Stimulated activated CD8-positive, alpha-beta memory T cell treated with anti-CD3 and anti-CD28 coated beads, Interleukin-7, amount 100 ng/mL, for 1 hour (primary cell): ENCODE results near the gene DKC1.
"Not testable (repeated sequence)": the region's sequence is repeated elsewhere in the genome, so short reads cannot be mapped to it uniquely, and the experiment has no call there.

Experiments
- DNase-seq, 2 donors: peaks; one replicate each; pipeline ENCODE4 v3.0.0-alpha.2; 2020; ENCODE audit warnings: low read depth in 2 of 2

DKC1 gene

DNA sequence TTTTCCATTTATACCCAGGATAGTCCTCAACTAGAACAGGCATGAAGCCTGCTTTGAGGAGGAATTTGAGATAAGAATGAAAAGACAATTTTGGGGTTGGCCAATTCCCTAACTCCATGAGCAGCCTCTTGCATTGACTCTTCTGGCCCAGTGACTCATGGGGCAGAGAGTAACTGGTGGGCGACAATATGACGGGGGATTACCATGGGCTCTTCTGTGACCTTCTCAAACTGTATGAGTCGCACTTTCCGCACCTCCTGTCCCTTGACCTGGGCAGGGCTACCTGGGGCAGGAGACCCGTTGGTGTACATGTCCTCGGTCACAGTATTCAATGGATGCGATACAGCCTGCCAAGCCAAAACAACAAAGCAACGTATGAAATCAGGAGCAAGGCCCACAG is 29.3 kb downstream of the DKC1 start:
- DNase-seq = no peak

DNA sequence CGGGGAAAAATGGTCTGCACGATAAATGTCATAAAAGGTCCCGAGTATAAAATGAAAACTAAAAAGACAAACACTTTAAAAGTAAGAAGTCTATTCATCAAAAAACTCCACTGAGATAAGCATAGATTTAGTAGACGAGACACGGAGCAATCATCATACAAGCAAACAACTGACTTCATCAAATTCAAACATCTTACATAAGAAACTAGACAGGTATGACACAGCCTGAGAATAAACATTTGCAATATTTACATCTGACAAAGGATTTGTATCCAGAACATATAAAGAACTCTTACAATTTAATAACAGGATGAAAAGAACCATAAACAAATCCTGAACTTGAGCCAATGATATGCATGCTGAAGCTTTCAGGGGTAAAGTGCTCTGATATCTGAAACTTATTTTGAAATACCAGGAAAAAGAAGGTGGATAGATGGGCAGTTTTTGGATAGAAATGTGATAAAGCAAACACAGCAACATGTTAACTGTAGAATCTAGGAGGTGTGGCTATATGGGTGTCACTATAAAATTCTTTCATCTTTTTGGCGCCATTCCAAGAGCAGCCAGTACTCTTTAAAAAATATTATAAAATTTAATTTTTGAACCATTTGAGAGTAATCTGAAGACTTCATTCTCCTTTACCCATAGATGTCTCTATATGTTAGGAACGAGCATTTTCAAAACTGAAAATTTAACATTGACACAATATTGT is 30.6 kb downstream of the DKC1 start:
- DNase-seq = no peak

GRCh38 chrX:154795016-154795415 is 32.4 kb downstream of the DKC1 start:
- no peak for DNase-seq

GRCh38 chrX:154797006-154797405 is 34.3 kb downstream of the DKC1 start:
- DNase-seq = no peak

DNA sequence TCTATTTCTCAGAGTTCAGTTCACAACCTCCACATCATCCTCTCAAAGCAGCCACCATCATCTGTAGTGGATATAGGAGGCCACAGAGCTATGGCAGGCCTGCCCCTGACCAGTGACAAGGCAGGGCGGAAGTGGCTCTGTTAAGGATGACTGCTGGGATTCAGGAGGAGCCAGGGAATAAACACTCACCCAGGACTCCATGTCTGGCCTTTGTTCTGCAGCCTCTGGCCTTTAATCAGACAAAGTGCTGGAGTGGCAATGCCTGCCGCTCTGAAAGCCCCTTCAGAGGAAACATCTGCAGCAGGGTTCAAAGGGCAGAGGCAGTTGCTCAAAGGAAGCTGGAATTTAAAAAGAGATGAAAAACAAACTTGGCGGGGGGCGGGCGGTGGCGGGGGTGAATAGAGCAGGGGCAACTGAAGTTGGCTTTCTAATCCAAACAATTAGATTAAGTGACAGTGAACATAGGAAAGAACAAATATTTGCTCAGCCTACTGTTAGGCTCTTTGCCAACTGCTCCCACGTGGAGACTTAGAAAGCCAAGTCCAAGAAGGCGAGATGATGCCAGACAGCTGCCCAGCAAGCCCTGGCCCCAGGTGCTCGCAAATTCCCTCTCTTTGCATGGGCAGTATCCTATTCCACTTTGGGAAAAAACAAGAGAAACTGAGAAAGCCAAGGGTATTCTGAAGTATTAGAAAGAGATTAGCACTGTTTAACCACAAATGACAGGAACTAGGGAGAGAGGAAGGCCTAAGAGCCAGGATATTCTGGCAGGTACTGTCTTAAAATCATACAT is 37.1 kb downstream of the DKC1 start:
- DNase-seq = no peak

DNA sequence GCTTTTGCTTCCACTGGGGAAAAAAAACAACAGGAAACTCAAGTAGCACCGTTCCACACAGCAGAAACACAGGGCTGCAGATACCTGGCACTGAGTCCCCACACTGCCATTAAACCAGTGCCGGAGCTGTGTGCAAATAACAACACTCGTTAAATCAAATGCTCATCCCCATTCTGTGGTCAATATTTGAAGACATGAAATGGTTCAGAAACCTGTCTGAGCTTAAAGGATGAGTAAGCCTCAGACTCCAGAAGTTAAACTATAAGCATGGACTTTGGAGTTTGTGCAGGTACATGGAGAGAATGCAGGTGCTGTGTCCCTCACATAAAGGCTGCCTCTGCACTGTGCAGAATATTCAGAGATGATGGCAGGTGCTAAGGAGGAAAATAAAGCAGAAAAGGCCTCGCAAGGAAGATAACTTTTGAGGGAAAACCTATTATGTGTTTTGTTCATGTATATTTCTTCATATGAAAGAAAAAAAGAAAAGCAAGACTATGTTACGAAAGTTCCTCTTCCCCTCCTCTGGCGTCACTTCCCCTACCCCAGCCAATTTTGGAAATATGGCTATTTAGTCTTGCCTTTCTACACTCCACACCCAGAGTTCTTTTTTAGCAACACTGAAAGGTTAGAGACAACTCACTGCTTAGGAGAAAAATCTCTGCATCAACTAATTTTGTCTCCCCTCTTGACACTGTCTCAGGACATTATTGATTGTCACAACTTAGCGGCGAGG is 38.0 kb downstream of the DKC1 start:
- no peak for DNase-seq

DNA sequence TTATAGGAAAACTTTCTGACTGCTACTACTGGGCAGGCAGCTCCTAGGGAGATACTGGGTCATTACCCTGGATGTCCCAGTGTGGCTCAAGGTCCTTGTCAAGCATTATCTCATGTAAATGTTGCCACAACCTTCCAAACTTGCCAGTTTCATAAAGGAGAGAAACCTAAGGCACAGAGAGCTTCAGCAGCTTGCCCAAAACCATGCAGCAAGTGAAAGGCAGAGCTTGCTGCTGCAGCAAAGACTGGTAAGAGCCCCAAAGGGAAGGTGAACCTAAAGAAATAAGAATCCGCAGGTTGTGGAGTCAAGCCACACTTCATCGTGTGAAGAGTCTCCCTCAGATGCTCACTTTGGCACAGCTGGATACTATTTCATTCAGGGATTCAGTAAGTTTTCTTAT is 40.3 kb downstream of the DKC1 start:
- no peak for DNase-seq

DNA sequence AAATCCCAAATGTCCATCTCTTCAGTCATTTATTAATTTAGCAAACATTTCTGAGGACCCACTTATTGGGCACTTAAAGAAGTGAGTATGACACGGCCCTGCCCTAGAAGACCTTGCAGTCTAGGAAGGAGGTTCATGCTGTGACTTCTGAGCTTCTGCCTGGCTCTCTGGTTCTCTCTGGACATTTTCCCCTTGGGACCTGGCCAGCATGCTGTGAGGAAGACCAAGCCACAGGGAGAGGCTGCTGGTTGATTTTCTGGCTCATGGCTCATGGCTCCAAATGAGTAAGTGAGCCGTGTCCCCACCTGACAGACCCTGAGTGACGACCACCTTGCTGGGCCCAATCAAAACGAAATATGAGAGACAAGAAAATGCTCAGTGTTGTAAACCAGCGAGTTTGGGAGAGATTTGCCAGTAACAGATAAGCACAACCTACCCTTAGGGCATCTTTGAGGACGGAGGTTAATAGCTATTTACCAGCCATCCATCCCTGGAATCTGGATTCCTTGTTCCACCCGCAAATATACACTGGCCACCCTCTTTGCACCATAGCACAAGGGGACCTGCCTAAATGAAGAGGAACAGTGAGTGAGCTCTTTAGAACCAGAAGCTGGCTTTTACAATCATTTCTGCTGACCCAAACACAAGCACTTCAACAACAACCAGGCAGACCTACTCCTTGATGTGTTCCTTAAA is 41.7 kb downstream of the DKC1 start:
- no peak for DNase-seq

GRCh38 chrX:154804957-154805695 is 42.5 kb downstream of the DKC1 start, which contains the start of gene MPP1:
TSS of gene MPP1 (minus strand) at chrX:154805485. CDS start at chrX:154805373, 112 bp downstream.
- DNase-seq = peak; percentile 48 to 50

GRCh38 chrX:154805696-154806091 is 43.0 kb downstream of the DKC1 start:
- no peak for DNase-seq

DNA sequence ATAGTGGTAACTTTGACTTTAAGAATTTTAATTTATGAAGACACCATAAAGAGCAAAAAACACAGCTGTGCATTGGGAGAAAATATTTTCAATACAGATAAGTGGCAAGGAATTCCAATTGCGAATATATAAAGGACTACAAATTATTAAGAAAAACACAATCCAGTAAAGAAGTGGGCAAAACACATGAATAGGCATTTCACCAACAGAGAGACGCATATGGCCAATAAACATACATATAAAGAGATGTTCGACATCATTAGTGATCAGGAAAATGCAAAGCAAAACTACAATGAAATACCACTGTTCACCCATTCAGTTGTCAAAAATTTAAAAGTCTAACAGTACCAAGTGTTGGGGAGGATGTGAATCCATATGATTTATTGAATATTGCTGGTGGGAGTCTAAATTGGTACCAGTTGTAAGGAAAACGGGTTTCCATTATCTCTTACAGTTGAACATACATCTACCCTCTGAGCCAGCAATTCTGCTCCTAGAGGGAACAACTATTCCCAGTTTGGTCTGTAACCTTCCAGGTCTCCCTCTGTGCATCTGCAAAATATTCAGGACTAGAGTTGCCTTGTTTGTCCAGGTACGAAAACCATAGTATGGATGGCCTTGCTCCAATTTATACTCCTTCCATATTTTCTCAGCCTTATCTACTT is 44.3 kb downstream of the DKC1 start:
- DNase-seq = no peak

DNA sequence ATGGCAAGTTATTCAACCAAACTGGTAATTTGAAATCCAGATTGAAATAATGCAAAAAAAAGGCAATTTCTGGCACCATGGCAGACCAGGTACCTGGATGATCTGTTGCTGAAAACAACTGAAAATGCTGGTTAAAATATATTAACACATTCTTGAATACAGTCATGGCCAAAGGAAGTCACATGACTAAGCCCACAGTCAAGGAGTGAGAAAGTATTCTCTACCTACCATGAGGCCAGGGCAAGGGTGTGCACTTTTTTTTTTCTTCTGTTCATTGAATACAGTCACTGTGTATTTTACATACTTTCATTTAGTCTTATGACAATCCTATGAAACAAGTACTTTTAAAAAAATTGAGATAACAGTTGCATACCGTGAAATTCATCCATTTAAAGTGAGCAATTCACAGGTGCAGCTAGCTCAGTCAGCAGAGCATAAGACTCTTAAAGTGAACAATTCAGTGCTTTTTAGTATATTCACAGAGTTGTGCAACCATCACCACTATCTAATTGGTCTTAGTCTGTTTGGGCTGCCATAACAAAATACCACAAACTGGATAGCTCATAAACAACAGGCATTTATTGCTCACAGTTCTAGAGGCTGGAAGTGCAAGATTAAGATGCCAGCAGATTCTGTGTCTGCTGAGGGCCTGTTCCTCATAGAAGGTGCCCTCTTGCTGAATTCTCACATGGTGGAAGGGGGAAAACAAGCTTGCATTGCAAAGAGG is 47.4 kb downstream of the DKC1 start:
- DNase-seq = no peak

GRCh38 chrX:154812341-154813101 is 49.9 kb downstream of the DKC1 start:
- DNase-seq = no peak

DNA sequence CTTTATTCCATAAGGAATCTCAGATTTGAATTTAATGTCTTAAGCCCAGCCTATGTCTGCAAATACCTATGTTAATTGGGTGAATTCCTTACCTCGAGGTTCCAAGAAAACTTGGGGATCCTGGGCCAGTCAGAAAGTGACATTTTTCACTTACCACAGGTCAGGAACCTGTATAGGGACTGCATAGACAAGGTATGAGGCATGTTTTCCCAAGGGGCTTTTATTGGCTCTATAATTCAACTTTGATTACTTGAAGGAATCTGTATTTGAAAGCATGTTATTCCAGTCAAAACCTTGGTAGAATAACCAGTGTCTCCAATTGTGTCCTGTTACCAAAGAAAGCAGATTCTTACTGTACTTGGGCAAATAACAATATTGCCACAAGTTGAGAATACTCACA is 51.1 kb downstream of the DKC1 start:
- no peak for DNase-seq

GRCh38 chrX:154815274-154815818 is 52.7 kb downstream of the DKC1 start:
- no peak for DNase-seq

DNA sequence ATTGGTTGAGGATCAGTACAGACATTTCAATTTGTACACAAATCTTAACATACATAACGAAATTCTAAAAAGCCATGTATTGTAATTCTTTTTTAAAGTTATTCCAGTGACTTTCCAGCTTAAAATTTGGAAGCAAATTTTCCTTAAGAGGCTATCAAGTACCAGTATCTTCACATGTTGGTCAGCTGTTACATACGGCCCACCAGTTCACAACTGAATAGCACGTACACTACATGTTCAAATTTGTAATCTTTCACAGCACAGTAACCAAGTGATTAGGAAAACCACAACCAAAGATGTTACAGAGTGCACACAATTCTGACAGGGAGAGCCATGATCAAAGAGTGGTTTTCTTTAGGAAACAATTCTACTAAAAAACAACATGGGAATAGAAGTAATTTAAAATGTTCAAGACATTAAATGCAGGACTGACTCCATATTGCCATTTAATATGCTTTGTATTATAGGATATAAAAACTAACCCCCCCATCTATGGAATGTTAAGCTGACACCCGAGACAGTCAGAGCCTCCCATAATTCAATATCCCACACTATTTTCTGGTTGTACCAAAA is 53.7 kb downstream of the DKC1 start:
- DNase-seq = not testable (repeated sequence)

DNA sequence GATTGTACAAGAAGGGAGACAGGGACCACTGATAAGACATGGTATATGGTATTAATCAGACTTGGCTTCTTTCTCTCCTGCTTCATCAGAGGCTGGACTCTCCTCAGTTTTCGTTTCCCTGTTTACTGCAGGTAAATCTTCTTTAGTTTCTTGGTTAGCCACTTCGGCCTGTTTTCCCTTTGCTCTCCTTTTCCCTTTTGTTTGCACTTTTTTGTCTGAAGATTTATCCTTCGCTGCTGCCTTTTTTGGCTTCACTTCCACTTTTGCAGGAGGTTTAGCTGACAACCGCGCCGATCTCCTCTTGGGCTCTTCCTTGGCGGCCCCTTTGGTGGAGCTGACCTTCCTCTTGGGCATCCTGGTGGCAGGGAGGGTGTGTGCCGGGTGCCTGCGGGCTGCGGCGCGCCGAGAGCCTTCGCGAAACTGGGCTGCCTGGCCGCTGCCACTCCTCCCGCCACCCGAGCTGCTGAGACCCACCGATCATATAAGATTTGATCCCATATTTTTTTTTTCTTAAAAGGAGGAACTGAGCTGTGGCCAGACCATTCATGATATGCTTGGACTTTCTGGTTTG is 54.5 kb downstream of the DKC1 start:
- DNase-seq = not testable (repeated sequence)
